IMR-90 (cell line): ENCODE data around the gene F2. TPM values are rescaled to one million over a fixed set of nuclear protein-coding genes. Genes with fewer than 3 reads are reported as not detected.

Experiments
- ATAC-seq: fragments of 200-7000 bp; cut with Tn5 transposase; 2 replicates; pipeline ENCODE4 v1.9.1; 2020; ENCODE audit warnings: low read depth, mild to moderate bottlenecking, moderate library complexity
- BruUV-seq: library from RNA; stranded (reverse); fragments of 400-500 nt; replicated peaks from 2 replicates; lab custom pipeline; 2021; lab: Mats Ljungman, UMichigan
- CTCF ChIA-PET: fragments of 300-600 bp; formaldehyde crosslinking; extraction: SDS; loops from one replicate; lab custom pipeline; 2021; ENCODE audit warnings: antibody characterized with exemption; lab: Yijun Ruan, JAX
- POLR2A ChIA-PET: fragments of 300-600 bp; sonication (Branson Sonifier 250); formaldehyde crosslinking; loops from one replicate; lab custom pipeline; 2022; ENCODE audit warnings: antibody characterized with exemption; ENCODE audit not compliant: unreplicated experiment; lab: Charles Lee
- DNase-seq: peaks from one replicate; pipeline ENCODE4 v3.0.0; 2013
- H2AFZ ChIP-seq: replicated peaks from 2 replicates; pipeline ENCODE3; 2013; ENCODE audit warnings: low read length, mild to moderate bottlenecking; ENCODE audit not compliant: poor library complexity
- H2AK5ac ChIP-seq: 2 replicates; pipeline ENCODE4 v1.6.1; 2013; ENCODE audit warnings: low read depth, low read length, inconsistent platforms
- H2AK9ac ChIP-seq: replicated peaks from 2 replicates; pipeline ENCODE3; 2013; ENCODE audit warnings: mild to moderate bottlenecking, low read depth, low read length, moderate library complexity; ENCODE audit not compliant: poor library complexity
- H2BK120ac ChIP-seq: 2 replicates; pipeline ENCODE4 v1.6.1; 2013; ENCODE audit warnings: low read depth, low read length, inconsistent platforms
- H2BK15ac ChIP-seq: 3 replicates; pipeline ENCODE4 v1.6.1; 2013; ENCODE audit warnings: low read depth, low read length, inconsistent platforms
- H2BK20ac ChIP-seq: 2 replicates; pipeline ENCODE4 v1.6.1; 2013; ENCODE audit warnings: low read depth, mild to moderate bottlenecking, inconsistent platforms, low read length, moderate library complexity
- H2BK5ac ChIP-seq: 2 replicates; pipeline ENCODE4 v1.6.1; 2013; ENCODE audit warnings: mild to moderate bottlenecking, low read depth, low read length, inconsistent platforms; ENCODE audit not compliant: poor library complexity, severe bottlenecking
- H3K14ac ChIP-seq: replicated peaks from 2 replicates; pipeline ENCODE4 v1.6.1; 2013; ENCODE audit warnings: low read depth, low read length, inconsistent platforms
- H3K18ac ChIP-seq: 2 replicates; pipeline ENCODE4 v1.6.1; 2013; ENCODE audit warnings: low read depth, low read length, control low read depth
- H3K23ac ChIP-seq: 2 replicates; pipeline ENCODE4 v1.6.1; 2013; ENCODE audit warnings: low read depth, low read length, inconsistent platforms
- H3K27ac ChIP-seq: 2 replicates; pipeline ENCODE4 v1.5.1; 2013; ENCODE audit warnings: mild to moderate bottlenecking, control low read depth, low read length; ENCODE audit not compliant: insufficient read depth
- H3K27me3 ChIP-seq: 2 replicates; pipeline ENCODE4 v1.6.1; 2013; ENCODE audit warnings: low read length; ENCODE audit not compliant: control insufficient read depth, insufficient read depth
- H3K36me3 ChIP-seq: 2 replicates; pipeline ENCODE4 v1.6.1; 2013; ENCODE audit warnings: low read length, mixed read lengths; ENCODE audit not compliant: control insufficient read depth, insufficient read depth
- H3K4ac ChIP-seq: 2 replicates; pipeline ENCODE4 v1.6.1; 2013; ENCODE audit warnings: low read depth, low read length, inconsistent platforms
- H3K4me1 ChIP-seq: 2 replicates; pipeline ENCODE4 v1.6.1; 2013; ENCODE audit warnings: low read length, mixed read lengths; ENCODE audit not compliant: control insufficient read depth, insufficient read depth
- H3K4me2 ChIP-seq: 2 replicates; pipeline ENCODE4 v1.6.1; 2013; ENCODE audit warnings: low read depth, mild to moderate bottlenecking, control low read depth, low read length, moderate library complexity
- H3K4me3 ChIP-seq: 2 replicates; pipeline ENCODE4 v1.5.1; 2013; ENCODE audit warnings: low read depth, mild to moderate bottlenecking, control low read depth, low read length, moderate library complexity; ENCODE audit not compliant: insufficient read depth
- H3K56ac ChIP-seq: 2 replicates; pipeline ENCODE4 v1.6.1; 2013; ENCODE audit warnings: low read length, inconsistent platforms; ENCODE audit not compliant: insufficient read depth; ENCODE audit errors: extremely low read depth
- H3K79me1 ChIP-seq, 2 experiments: 2 replicates each; pipeline ENCODE4 v1.6.1; 2013; ENCODE audit warnings: low read length in 2 of 2, inconsistent platforms in 1 of 2, low read depth in 1 of 2
- H3K9ac ChIP-seq: 2 replicates; pipeline ENCODE4 v1.6.1; 2013; ENCODE audit warnings: low read depth, low read length, control low read depth
- H3K9me1 ChIP-seq: 2 replicates; pipeline ENCODE4 v1.6.1; 2013; ENCODE audit warnings: low read length, inconsistent platforms; ENCODE audit not compliant: insufficient read depth
- H3K9me3 ChIP-seq: 2 replicates; pipeline ENCODE4 v1.6.1; 2013; ENCODE audit warnings: low read length; ENCODE audit not compliant: control insufficient read depth, insufficient read depth
- H4K20me1 ChIP-seq: 2 replicates; pipeline ENCODE4 v1.6.1; 2013; ENCODE audit warnings: low read length, inconsistent platforms; ENCODE audit not compliant: insufficient read depth
- H4K5ac ChIP-seq: 2 replicates; pipeline ENCODE4 v1.6.1; 2013; ENCODE audit warnings: mild to moderate bottlenecking, low read depth, low read length, control low read depth
- H4K8ac ChIP-seq, 2 experiments: 2 replicates each; pipeline ENCODE4 v1.6.1; 2013; ENCODE audit warnings: low read depth in 2 of 2, low read length in 2 of 2, control low read depth in 1 of 2, inconsistent platforms in 1 of 2
- H4K91ac ChIP-seq: 2 replicates; pipeline ENCODE4 v1.6.1; 2013; ENCODE audit warnings: low read depth, low read length, inconsistent platforms; ENCODE audit not compliant: insufficient read depth
- BHLHE40 ChIP-seq: fragments of 150-350 bp; IDR thresholded peaks from 2 replicates; pipeline ENCODE4 v1.6.1; 2016; ENCODE audit warnings: mild to moderate bottlenecking, low read depth, low read length
- USF2 ChIP-seq: fragments of 150-350 bp; IDR thresholded peaks from 2 replicates; pipeline ENCODE4 v1.6.1; 2017; ENCODE audit warnings: mild to moderate bottlenecking, antibody characterized with exemption, low read length, low read depth
- WGBS, 2 experiments: methylation state at CpG; one replicate each; pipeline versions ENCODE4 v1.1.5 to v1.1.7; 2013; ENCODE audit warnings: missing lambda C conversion rate in 2 of 2; ENCODE audit not compliant: insufficient read length in 1 of 2; ENCODE audit errors: extremely low coverage in 2 of 2; 5-methylcytosine and 5-hydroxymethylcytosine counted together
- dilution Hi-C: fragments of 300-500 bp; cut with HindIII; formaldehyde crosslinking; loops from one replicate; pipeline ENCODE4 v1.14.3; 2018; ENCODE audit warnings: low sequenced_read_pairs; ENCODE audit not compliant: unreplicated experiment
- in situ Hi-C: fragments of 300-500 bp; cut with MboI; formaldehyde crosslinking; loops from 3 replicates; pipeline ENCODE4 v1.14.3; 2019; ENCODE audit warnings: low sequenced_read_pairs, inconsistent platforms, mixed read lengths
- intact Hi-C: fragments of 100-400 bp; cut with micrococcal nuclease; formaldehyde crosslinking; loops from 2 replicates; pipeline ENCODE4 v1.10.0; 2022
- polyA plus RNA-seq, 3 experiments: library from polyadenylated mRNA; depleted of rRNA; stranded (reverse); fragments of >200 nt; gene quantifications; 2 replicates each; pipeline ENCODE4 v1.2.3, GENCODE V29; 2012; ENCODE audit warnings: low replicate concordance in 1 of 3
- total RNA-seq: library from RNA; depleted of rRNA; stranded (reverse); fragments of >200 nt; gene quantifications from 2 replicates; pipeline ENCODE4 v1.2.3, GENCODE V29; 2012
- TF ChIP-seq, protein P1 (sequence below): conservative IDR thresholded peaks from 2 replicates; pipeline ENCODE4 v1.5.1; 2012; ENCODE audit warnings: mild to moderate bottlenecking, low read depth, low read length, improper control_type of control experiment

Gene F2
- total and polyA plus RNA-seq, 2 of the 4 experiments (the other 2 are of a cell fraction) = not detected

DNA sequence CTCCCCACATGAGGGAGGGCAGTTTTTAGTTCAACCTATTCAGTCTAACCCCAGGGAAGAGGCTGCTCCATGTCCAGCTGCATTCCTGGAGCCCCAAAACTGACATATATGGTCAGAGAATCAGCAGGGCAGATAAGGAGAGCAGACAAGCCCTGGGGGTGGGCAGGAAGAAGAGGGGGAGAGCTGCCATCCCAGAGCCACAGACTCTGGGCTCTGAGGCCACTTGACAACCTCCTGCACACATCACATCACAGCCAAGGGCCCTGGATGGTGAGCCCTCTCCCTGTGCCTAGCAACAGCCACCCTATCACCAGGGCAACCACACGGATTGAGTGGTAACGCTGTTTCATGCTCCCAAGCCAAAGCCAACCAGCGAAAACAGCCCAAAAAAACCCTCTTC, 21.7 kb upstream of the F2 start:
- H3K18ac ChIP-seq = no peak overlapping the region
- no peak overlapping the region for H2BK120ac ChIP-seq
- ATAC-seq (peak; percentile 1; the same call in 1 of the 2 replicates), DNase-seq (no peak)
- peaks cover 40% of the 10 kb centered on the region for H3K36me3 ChIP-seq
- H3K9me1 ChIP-seq = peaks cover 12% of the 10 kb centered on the region; the same call in 1 of the 2 replicates
- peak overlapping the region; percentile 38 for H2BK5ac ChIP-seq
- no peaks in the 10 kb centered on the region for H3K9me3 ChIP-seq
- H3K4me2 ChIP-seq = peak overlapping the region; percentile 1; the same call in 1 of the 2 replicates
- intact Hi-C loops (no loop called here), dilution Hi-C loops (no loop called here), in situ Hi-C loops (no loop called here)
- WGBS, 2 experiments = 70% methylated on average over 3 of the region's 3 CpGs; no CpG with 5 or more reads in 1 of the 2 experiments
- H3K4ac ChIP-seq = peak overlapping the region; percentile 35; the same call in 1 of the 2 replicates
- 0 out of 2 replicates have a peak overlapping the region, but pooled peaks have one; percentile 7 for H4K5ac ChIP-seq
- H3K4me1 ChIP-seq = peaks cover 13% of the 10 kb centered on the region
- H3K9ac ChIP-seq = no peak overlapping the region; the same call in 1 of the 2 replicates
- peak overlapping the region in 1 of 2 experiments; percentile 13; a peak in 2 of 4 replicates for H4K8ac ChIP-seq
- no peak overlapping the region for H2AFZ ChIP-seq
- H3K14ac ChIP-seq = 0 out of 2 replicates have a peak overlapping the region, but pooled peaks have one; percentile 45
- H4K91ac ChIP-seq = peak overlapping the region; percentile 45; the same call in 1 of the 2 replicates
- H3K56ac ChIP-seq = no peak overlapping the region
- TF ChIP-seq USF2 (no peak), BHLHE40 (no peak)
- TF ChIP-seq, protein P1, sequence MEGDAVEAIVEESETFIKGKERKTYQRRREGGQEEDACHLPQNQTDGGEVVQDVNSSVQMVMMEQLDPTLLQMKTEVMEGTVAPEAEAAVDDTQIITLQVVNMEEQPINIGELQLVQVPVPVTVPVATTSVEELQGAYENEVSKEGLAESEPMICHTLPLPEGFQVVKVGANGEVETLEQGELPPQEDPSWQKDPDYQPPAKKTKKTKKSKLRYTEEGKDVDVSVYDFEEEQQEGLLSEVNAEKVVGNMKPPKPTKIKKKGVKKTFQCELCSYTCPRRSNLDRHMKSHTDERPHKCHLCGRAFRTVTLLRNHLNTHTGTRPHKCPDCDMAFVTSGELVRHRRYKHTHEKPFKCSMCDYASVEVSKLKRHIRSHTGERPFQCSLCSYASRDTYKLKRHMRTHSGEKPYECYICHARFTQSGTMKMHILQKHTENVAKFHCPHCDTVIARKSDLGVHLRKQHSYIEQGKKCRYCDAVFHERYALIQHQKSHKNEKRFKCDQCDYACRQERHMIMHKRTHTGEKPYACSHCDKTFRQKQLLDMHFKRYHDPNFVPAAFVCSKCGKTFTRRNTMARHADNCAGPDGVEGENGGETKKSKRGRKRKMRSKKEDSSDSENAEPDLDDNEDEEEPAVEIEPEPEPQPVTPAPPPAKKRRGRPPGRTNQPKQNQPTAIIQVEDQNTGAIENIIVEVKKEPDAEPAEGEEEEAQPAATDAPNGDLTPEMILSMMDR = no peak
- POLR2A ChIA-PET = no interaction called here
- H3K23ac ChIP-seq = peak overlapping the region; percentile 63; the same call in 1 of the 2 replicates
- H4K20me1 ChIP-seq = peaks cover 12% of the 10 kb centered on the region; the same call in 1 of the 2 replicates
- H3K4me3 ChIP-seq = no peak overlapping the region
- peak overlapping the region; percentile 39; the same call in 1 of the 2 replicates for H3K27ac ChIP-seq
- no peak overlapping the region for H2BK15ac ChIP-seq
- CTCF ChIA-PET = no interaction called here
- no TSS peak for BruUV-seq
- no peak overlapping the region for H2BK20ac ChIP-seq
- no peaks in the 10 kb centered on the region for H3K27me3 ChIP-seq
- no peak overlapping the region for H2AK5ac ChIP-seq
- H2AK9ac ChIP-seq = peak overlapping the region; percentile 17
- H3K79me1 ChIP-seq = peaks cover 31 to 79% of the 10 kb centered on the region in 2 experiments
